HFFc6 (cell line): Measurements from ENCODE around the gene TEX29. TPM values are rescaled to one million over a fixed set of nuclear protein-coding genes. Genes with fewer than 3 reads are reported as not detected.

Source experiments
- DNase-seq: peaks from one replicate; pipeline ENCODE4 v3.0.0-alpha.2; 2018
- H3K27ac Mint-ChIP-seq: 2 replicates; pipeline ENCODE4 v1.8.0; 2020; ENCODE audit warnings: mild to moderate bottlenecking, mixed read lengths
- H3K27me3 Mint-ChIP-seq: 2 replicates; pipeline ENCODE4 v1.8.0; 2021; ENCODE audit warnings: mild to moderate bottlenecking, moderate library complexity, mixed read lengths; ENCODE audit not compliant: insufficient read depth
- H3K36me3 Mint-ChIP-seq: 2 replicates; pipeline ENCODE4 v1.8.0; 2021; ENCODE audit warnings: low read depth, mixed read lengths
- H3K4me1 Mint-ChIP-seq: 2 replicates; pipeline ENCODE4 v1.8.0; 2020; ENCODE audit warnings: low read depth, mixed read lengths
- H3K4me3 Mint-ChIP-seq: 2 replicates; pipeline ENCODE4 v1.8.0; 2020; ENCODE audit warnings: mild to moderate bottlenecking, moderate library complexity, mixed read lengths
- H3K9me3 Mint-ChIP-seq: 2 replicates; pipeline ENCODE4 v1.8.0; 2020; ENCODE audit warnings: mild to moderate bottlenecking, mixed read lengths
- total RNA-seq, 6 experiments: library from RNA; stranded (reverse); fragmentation: NEBNext Ultra II Directional; extraction: Animal tissue kit (Norgen Biotek cat#: 25700); gene quantifications; 2 replicates in 1 of 6; 3 replicates in 5 of 6; pipeline ENCODE4 v1.2.3, GENCODE V29; 2021
- TF ChIP-seq, protein P1 (sequence below): fragments of 200-600 bp; sonication (generic); IDR thresholded peaks from 2 replicates; pipeline ENCODE4 v1.5.0; 2021; ENCODE audit warnings: antibody characterized with exemption, mild to moderate bottlenecking

The TEX29 gene
- total RNA-seq, 6 experiments from 2014 or later: 0.41 TPM; not detected in 5

- Mint-ChIP-seq H3K27me3 (peaks cover 15% of the 10 kb centered on the region; the same call in 1 of the 2 replicates), H3K4me1 (no peaks in the 10 kb centered on the region), H3K4me3 (no peak overlapping the region), H3K36me3 (no peaks in the 10 kb centered on the region), H3K9me3 (no peaks in the 10 kb centered on the region; the same call in 1 of the 2 replicates), H3K27ac (no peak overlapping the region)
- TF ChIP-seq, protein P1, sequence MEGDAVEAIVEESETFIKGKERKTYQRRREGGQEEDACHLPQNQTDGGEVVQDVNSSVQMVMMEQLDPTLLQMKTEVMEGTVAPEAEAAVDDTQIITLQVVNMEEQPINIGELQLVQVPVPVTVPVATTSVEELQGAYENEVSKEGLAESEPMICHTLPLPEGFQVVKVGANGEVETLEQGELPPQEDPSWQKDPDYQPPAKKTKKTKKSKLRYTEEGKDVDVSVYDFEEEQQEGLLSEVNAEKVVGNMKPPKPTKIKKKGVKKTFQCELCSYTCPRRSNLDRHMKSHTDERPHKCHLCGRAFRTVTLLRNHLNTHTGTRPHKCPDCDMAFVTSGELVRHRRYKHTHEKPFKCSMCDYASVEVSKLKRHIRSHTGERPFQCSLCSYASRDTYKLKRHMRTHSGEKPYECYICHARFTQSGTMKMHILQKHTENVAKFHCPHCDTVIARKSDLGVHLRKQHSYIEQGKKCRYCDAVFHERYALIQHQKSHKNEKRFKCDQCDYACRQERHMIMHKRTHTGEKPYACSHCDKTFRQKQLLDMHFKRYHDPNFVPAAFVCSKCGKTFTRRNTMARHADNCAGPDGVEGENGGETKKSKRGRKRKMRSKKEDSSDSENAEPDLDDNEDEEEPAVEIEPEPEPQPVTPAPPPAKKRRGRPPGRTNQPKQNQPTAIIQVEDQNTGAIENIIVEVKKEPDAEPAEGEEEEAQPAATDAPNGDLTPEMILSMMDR: no peak
- no peak for DNase-seq
Measured at GRCh38 chr13:111389621-111390521, 69.4 kb downstream of the TEX29 start.

DNA sequence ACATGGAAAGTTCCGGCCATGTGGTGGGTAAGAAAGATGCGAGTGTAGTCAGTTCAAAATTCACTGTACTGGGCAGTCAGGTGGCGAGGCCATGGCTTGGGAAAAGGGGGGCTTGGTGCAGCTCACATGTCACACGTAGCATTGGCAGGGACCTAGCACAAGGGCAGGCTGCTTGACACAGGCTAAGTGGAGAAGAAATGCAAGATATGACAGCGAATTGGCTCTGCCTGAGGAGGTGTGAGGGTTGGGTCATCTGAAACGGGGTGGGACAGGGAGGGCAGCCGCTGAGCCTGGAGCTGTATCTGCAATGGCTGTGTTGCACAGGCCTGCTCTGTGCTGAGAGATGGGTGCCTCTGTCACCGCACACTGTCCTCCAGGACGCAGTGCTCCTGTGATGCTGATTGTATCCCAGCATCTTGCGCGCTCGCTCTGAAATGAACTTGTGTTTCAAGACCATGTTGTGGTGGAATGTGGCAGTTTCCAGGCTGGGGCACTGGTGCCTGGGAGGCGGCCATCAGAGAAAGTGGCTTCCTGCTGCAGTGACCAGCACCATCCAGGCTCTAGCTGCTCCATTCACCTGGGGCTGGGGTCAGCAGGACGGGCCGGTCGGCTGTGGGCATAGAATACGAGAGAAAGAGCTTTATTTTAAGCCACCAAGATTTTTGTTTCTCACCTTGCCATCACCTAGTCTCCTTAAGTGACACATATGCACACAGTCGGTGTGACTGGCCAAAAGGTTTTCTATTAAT lies 70.3 kb downstream of the TEX29 start:
- peaks cover 6% of the 10 kb centered on the region; the same call in 1 of the 2 replicates for H3K9me3 Mint-ChIP-seq
- DNase-seq: no peak
- TF ChIP-seq, protein P1: no peak
- peaks cover 15% of the 10 kb centered on the region; the same call in 1 of the 2 replicates for H3K27me3 Mint-ChIP-seq
- H3K4me3 Mint-ChIP-seq: no peak overlapping the region
- H3K4me1 Mint-ChIP-seq: no peaks in the 10 kb centered on the region
- no peaks in the 10 kb centered on the region for H3K36me3 Mint-ChIP-seq
- H3K27ac Mint-ChIP-seq: no peak overlapping the region

DNA sequence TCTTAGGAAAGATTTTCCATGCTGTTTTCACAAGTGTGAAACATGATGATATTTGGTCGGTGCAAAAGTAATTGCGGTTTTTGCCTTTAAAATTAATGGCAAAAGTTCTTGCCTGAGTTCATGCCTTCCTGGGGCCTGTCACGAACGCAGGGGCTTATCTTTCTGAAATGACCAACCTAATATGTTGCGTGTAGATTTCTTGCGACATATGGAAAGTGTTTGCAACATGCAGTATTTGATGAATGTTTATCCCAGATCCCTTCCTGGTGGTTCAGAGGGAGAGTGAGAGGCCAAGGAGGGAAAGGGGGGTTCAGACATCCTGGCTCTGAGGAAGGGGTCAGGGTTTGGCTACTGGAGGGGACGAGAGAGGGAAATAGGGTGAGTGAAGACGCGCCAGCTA lies 72.0 kb downstream of the TEX29 start:
- DNase-seq: no peak
- H3K4me3 Mint-ChIP-seq: no peak overlapping the region
- peaks cover 25% of the 10 kb centered on the region for H3K27me3 Mint-ChIP-seq
- H3K4me1 Mint-ChIP-seq: no peaks in the 10 kb centered on the region
- peaks cover 6% of the 10 kb centered on the region; the same call in 1 of the 2 replicates for H3K9me3 Mint-ChIP-seq
- TF ChIP-seq, protein P1: no peak
- no peak overlapping the region for H3K27ac Mint-ChIP-seq
- H3K36me3 Mint-ChIP-seq: no peaks in the 10 kb centered on the region

DNA sequence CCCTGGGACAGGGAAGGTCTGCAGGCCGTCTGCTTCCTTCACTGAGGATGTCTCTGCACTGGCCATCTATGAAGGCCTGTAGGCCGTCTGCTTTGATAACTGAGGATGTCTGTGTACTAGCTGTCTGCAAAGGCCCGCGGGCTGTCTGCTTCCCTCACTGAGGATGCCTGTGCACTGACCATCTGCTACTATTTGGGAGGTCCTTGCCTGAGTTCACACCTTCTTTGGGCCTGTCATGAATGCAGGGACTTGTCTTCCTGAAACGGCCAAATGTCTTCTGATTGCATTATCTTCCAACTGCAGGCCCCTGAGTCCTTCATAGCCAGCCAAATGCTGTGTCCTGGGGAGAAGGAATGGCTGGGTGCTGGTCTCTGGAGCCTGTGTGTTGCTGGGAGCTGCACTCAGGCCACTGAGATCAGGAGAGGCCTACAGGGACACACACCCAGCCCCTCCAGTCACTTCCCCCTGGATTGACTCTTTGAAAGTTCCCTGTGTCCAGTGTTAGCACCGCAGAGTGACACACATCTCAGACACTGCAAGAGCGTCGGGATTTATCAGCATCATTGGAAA lies 72.9 kb downstream of the TEX29 start:
- Mint-ChIP-seq H3K27ac (no peak overlapping the region), H3K4me1 (no peaks in the 10 kb centered on the region), H3K9me3 (peaks cover 6% of the 10 kb centered on the region; the same call in 1 of the 2 replicates), H3K4me3 (no peak overlapping the region), H3K27me3 (peaks cover 25% of the 10 kb centered on the region), H3K36me3 (no peaks in the 10 kb centered on the region)
- no peak for DNase-seq
- TF ChIP-seq, protein P1: no peak

Other genes with a start within 250 kb of the TEX29 start
- 10 to 100 TPM; 32.3 to 38.1 (median 35.0) TPM for gene ARHGEF7, start 205.3 kb upstream of the TEX29 start, total RNA-seq